A549 (cell line): ENCODE results near the gene PXK. TPM values are rescaled to one million over a fixed set of nuclear protein-coding genes. Genes with fewer than 3 reads are reported as not detected.

Source experiments
- ATAC-seq, 2 experiments: fragments of 200-7000 bp in 1 of 2; fragments of >200 bp in 1 of 2; cut with Nextera tagmentation in 1 of 2; cut with Tn5 transposase in 1 of 2; 3 replicates each; pipeline versions ENCODE4 v1.8.0 to v1.9.1; 2018 to 2020; ENCODE audit warnings: mild to moderate bottlenecking in 1 of 2, moderate library complexity in 1 of 2
- CTCF ChIA-PET: fragments of 300-600 bp; sonication (Branson Sonifier 250); formaldehyde crosslinking; extraction: SDS; loops from one replicate; lab custom pipeline; 2021; ENCODE audit warnings: antibody characterized with exemption, inconsistent platforms; lab: Yijun Ruan, JAX
- POLR2A ChIA-PET: fragments of 350-600 bp; formaldehyde crosslinking; extraction: SDS; loops from one replicate; lab custom pipeline; 2021; ENCODE audit warnings: antibody characterized with exemption, inconsistent platforms; lab: Yijun Ruan, JAX
- DNase-seq, 2 experiments: peaks; one replicate each; pipeline versions ENCODE4 v3.0.0 to v3.0.0-alpha.2; 2011 to 2016; ENCODE audit warnings: low read depth in 1 of 2, low spot score in 1 of 2
- FAIRE-seq: peaks from 2 replicates; lab custom pipeline; 2011; peaks lifted over from hg19 to GRCh38; lab: Jason Lieb, UNC
- H3K27ac ChIP-seq, 2 experiments: fragments of >200 bp; sonication (Bioruptor Twin); formaldehyde crosslinking; 3 replicates each; pipeline ENCODE4 v1.5.1; 2016 to 2017
- H3K4me1 ChIP-seq: fragments of >200 bp; sonication (Bioruptor Twin); formaldehyde crosslinking; 3 replicates; pipeline ENCODE4 v1.6.1; 2016
- H3K4me2 ChIP-seq: fragments of >200 bp; sonication (Bioruptor Twin); formaldehyde crosslinking; 3 replicates; pipeline ENCODE4 v1.6.1; 2016
- H3K4me3 ChIP-seq: fragments of >200 bp; sonication (Bioruptor Twin); formaldehyde crosslinking; 3 replicates; pipeline ENCODE4 v1.5.1; 2016
- H3K9me3 ChIP-seq: fragments of >200 bp; sonication (Bioruptor Twin); formaldehyde crosslinking; 3 replicates; pipeline ENCODE4 v1.6.1; 2016
- BHLHE40 ChIP-seq: IDR thresholded peaks from 2 replicates; pipeline ENCODE4 v1.6.1; 2012; ENCODE audit warnings: low read depth, low read length, inconsistent platforms
- CBX8 ChIP-seq: fragments of 200-600 bp; sonication (generic); IDR thresholded peaks from 2 replicates; pipeline ENCODE4 v1.6.1; 2016
- CEBPB ChIP-seq, 2 experiments: fragments of >200 bp in 1 of 2; sonication (Bioruptor Twin) in 1 of 2; formaldehyde crosslinking in 1 of 2; IDR thresholded peaks; 2 replicates each; pipeline ENCODE4 v1.6.1; 2012 to 2016
- CHD2 ChIP-seq: fragments of 150-350 bp; IDR thresholded peaks from 2 replicates; pipeline ENCODE4 v1.6.1; 2014; ENCODE audit warnings: low read length; ENCODE audit not compliant: partially characterized antibody
- CHD4 ChIP-seq: fragments of 200-600 bp; sonication (generic); IDR thresholded peaks from 2 replicates; pipeline ENCODE4 v1.6.1; 2016; ENCODE audit warnings: antibody characterized with exemption, mild to moderate bottlenecking, borderline replicate concordance
- CTCF ChIP-seq: fragments of >200 bp; sonication (Bioruptor Twin); formaldehyde crosslinking; IDR thresholded peaks from 3 replicates; pipeline ENCODE4 v1.5.1; 2016
- FOSL2 ChIP-seq, 2 experiments: fragments of 450-650 bp in 1 of 2; fragments of >200 bp in 1 of 2; sonication (Bioruptor Twin) in 1 of 2; formaldehyde crosslinking; IDR thresholded peaks; 2 replicates each; pipeline versions ENCODE4 v1.5.0 to v1.6.1; 2016 to 2020; ENCODE audit warnings: mild to moderate bottlenecking in 1 of 2, moderate library complexity in 1 of 2
- HES2 ChIP-seq: fragments of >200 bp; sonication (Bioruptor Twin); formaldehyde crosslinking; IDR thresholded peaks from 2 replicates; pipeline ENCODE4 v1.6.1; 2016
- HMGXB4 ChIP-seq: fragments of 250-450 bp; sonication (Bioruptor Pico); IDR thresholded peaks from 2 replicates; pipeline ENCODE4 v1.5.0; 2021; ENCODE audit warnings: mild to moderate bottlenecking, moderate library complexity, borderline replicate concordance
- HOXB5 ChIP-seq: fragments of 250-450 bp; sonication (Bioruptor Pico); IDR thresholded peaks from 2 replicates; pipeline ENCODE4 v1.5.0; 2020; ENCODE audit warnings: mild to moderate bottlenecking, moderate library complexity
- JUN ChIP-seq, 2 experiments: fragments of >200 bp; sonication (Bioruptor Twin); formaldehyde crosslinking; IDR thresholded peaks; 2 replicates in 1 of 2; 3 replicates in 1 of 2; pipeline ENCODE4 v1.6.1; 2016 to 2017
- KDM1A ChIP-seq: fragments of 200-600 bp; sonication (generic); IDR thresholded peaks from 2 replicates; pipeline ENCODE4 v1.6.1; 2016; ENCODE audit warnings: low read depth, mild to moderate bottlenecking
- MAFK ChIP-seq: fragments of 450-650 bp; IDR thresholded peaks from 2 replicates; pipeline ENCODE4 v1.6.1; 2014; ENCODE audit not compliant: partially characterized antibody
- MAZ ChIP-seq: fragments of 150-350 bp; IDR thresholded peaks from 2 replicates; pipeline ENCODE4 v1.6.1; 2014; ENCODE audit warnings: antibody characterized with exemption, low read depth, low read length, borderline replicate concordance
- MYC ChIP-seq: IDR thresholded peaks from 2 replicates; pipeline ENCODE4 v1.6.1; 2012; ENCODE audit warnings: mild to moderate bottlenecking, inconsistent platforms, low read length, improper control_type of control experiment, borderline replicate concordance
- NFE2L2 ChIP-seq: fragments of 150-350 bp; conservative IDR thresholded peaks from 2 replicates; pipeline ENCODE4 v1.6.1; 2014; ENCODE audit warnings: low read length
- NR3C1 ChIP-seq: fragments of >200 bp; sonication (Bioruptor Twin); formaldehyde crosslinking; IDR thresholded peaks from 3 replicates; pipeline ENCODE4 v1.6.1; 2017
- PHF8 ChIP-seq: fragments of 200-600 bp; sonication (generic); IDR thresholded peaks from 2 replicates; pipeline ENCODE4 v1.6.1; 2016; ENCODE audit warnings: low read depth, mild to moderate bottlenecking, antibody characterized with exemption, moderate library complexity, borderline replicate concordance
- POLR2A ChIP-seq: IDR thresholded peaks from 2 replicates; pipeline ENCODE4 v1.6.1; 2012; ENCODE audit warnings: mild to moderate bottlenecking, low read length
- POLR2AphosphoS2 ChIP-seq: conservative IDR thresholded peaks from 2 replicates; pipeline ENCODE4 v1.6.1; 2012; ENCODE audit warnings: low read length, improper control_type of control experiment, inconsistent platforms
- RAD21 ChIP-seq, 2 experiments: fragments of >200 bp in 1 of 2; sonication (Bioruptor Twin) in 1 of 2; formaldehyde crosslinking in 1 of 2; IDR thresholded peaks in 1 of 2; conservative IDR thresholded peaks in 1 of 2; 2 replicates in 1 of 2; 3 replicates in 1 of 2; pipeline ENCODE4 v1.6.1; 2012 to 2018; ENCODE audit warnings: inconsistent platforms in 1 of 2
- RFX5 ChIP-seq: fragments of 450-650 bp; IDR thresholded peaks from 2 replicates; pipeline ENCODE4 v1.7.1; 2014; ENCODE audit warnings: antibody characterized with exemption, mild to moderate bottlenecking, moderate library complexity
- SMC3 ChIP-seq: fragments of >200 bp; sonication (Bioruptor Twin); formaldehyde crosslinking; IDR thresholded peaks from 3 replicates; pipeline ENCODE4 v1.6.1; 2018; ENCODE audit warnings: inconsistent platforms
- TFCP2L1 ChIP-seq: fragments of 250-450 bp; sonication (Bioruptor Pico); IDR thresholded peaks from 2 replicates; pipeline ENCODE4 v1.5.0; 2021; ENCODE audit warnings: mild to moderate bottlenecking
- ZSCAN20 ChIP-seq: fragments of 250-450 bp; sonication (Bioruptor Pico); IDR thresholded peaks from 2 replicates; pipeline ENCODE4 v1.8.0; 2022; ENCODE audit warnings: mild to moderate bottlenecking, moderate library complexity
- WGBS: methylation state at CpG from one replicate; pipeline ENCODE4 v1.1.6; 2017; ENCODE audit errors: missing lambda C conversion rate; 5-methylcytosine and 5-hydroxymethylcytosine counted together
- polyA plus RNA-seq, 4 experiments: library from polyadenylated mRNA; depleted of rRNA in 3 of 4; stranded (reverse); fragments of >200 nt; fragmentation: RNase III in 1 of 4; extraction: RNeasy Plus Mini Kit Qiagen cat#74134 plus additional on column Dnase treatment in 1 of 4; gene quantifications; 2 replicates in 3 of 4; 3 replicates in 1 of 4; pipeline ENCODE4 v1.2.3, GENCODE V29; 2011 to 2017

PXK gene
- polyA plus RNA-seq, 2 of the 4 experiments (the other 2 are of a cell fraction) = 4.4 to 10.5 TPM

GRCh38 chr3:58462829-58463180, 130.1 kb downstream of the PXK start:
- CTCF ChIA-PET = no interaction called here
- FAIRE-seq = no peak
- TF ChIP-seq RFX5 (no peak), MAZ (no peak), HOXB5 (CRISPR knock-in tag) (no peak), FOSL2 (IDR thresholded peaks at IDR 0.05) (no peak), FOSL2 (CRISPR knock-in tag; IDR thresholded peaks at IDR 0.05) (no peak), POLR2A (no peak), CBX8 (no peak), ZSCAN20 (CRISPR knock-in tag) (no peak), BHLHE40 (no peak), CHD4 (no peak), RAD21 (conservative IDR thresholded peaks at IDR 0.05 in 1 of 2, IDR thresholded peaks at IDR 0.05 in 1 of 2) (no peak), TFCP2L1 (CRISPR knock-in tag) (no peak), CHD2 (no peak), NR3C1 (no peak), HES2 (no peak), JUN (IDR thresholded peaks at IDR 0.05) (no peak), KDM1A (no peak)

GRCh38 chr3:58463181-58463941, 130.7 kb downstream of the PXK start:
- peak overlapping the region; percentile 68 to 75 for H3K27ac ChIP-seq
- H3K4me1 ChIP-seq = peaks cover 20% of the 10 kb centered on the region; the same call in 2 of the 3 replicates
- TF ChIP-seq MYC = no peak
- TF ChIP-seq PHF8 = no peak
- TF ChIP-seq RAD21 (conservative IDR thresholded peaks at IDR 0.05 in 1 of 2, IDR thresholded peaks at IDR 0.05 in 1 of 2) = peak; percentile 76 to 79
- peak; percentile 81 for TF ChIP-seq CTCF
- TF ChIP-seq HMGXB4 (CRISPR knock-in tag) = no peak
- no peak for TF ChIP-seq MAFK
- TF ChIP-seq FOSL2 (IDR thresholded peaks at IDR 0.05) = no peak
- TF ChIP-seq FOSL2 (CRISPR knock-in tag; IDR thresholded peaks at IDR 0.05) = peak; percentile 63
- no peak for TF ChIP-seq NFE2L2
- peak; percentile 33 to 70; a peak in 2 of 4 replicates for TF ChIP-seq CEBPB (IDR thresholded peaks at IDR 0.05)
- no peak for TF ChIP-seq POLR2AphosphoS2
- peak in 1 of 2 experiments; percentile 22; a peak in 1 of 5 replicates for TF ChIP-seq JUN (IDR thresholded peaks at IDR 0.05)
- peak; percentile 75 for TF ChIP-seq SMC3
- TF ChIP-seq, all 56 proteins: peak for 6
- WGBS = 6% methylated on average over 18 of the region's 18 CpGs
- peak; percentile 98 for ATAC-seq
- DNase-seq = peak; percentile 86 to 87
- ChIA-PET CTCF (interaction anchor here (0.6 to 3.0 kb wide), 29 partner anchors 10 to 260 kb away, joined by 3 to 24 read pairs (median 4); partner anchors contain the start of gene KCTD6), POLR2A (no interaction called here)
- Histone ChIP-seq H3K4me2 (peak overlapping the region; percentile 79), H3K9me3 (no peaks in the 10 kb centered on the region), H3K4me3 (peak overlapping the region; percentile 21; the same call in 1 of the 3 replicates)
- no peak for FAIRE-seq

More at GRCh38 chr3:58462829-58463180, 130.1 kb downstream of the PXK start:
- peak overlapping the region; percentile 79 for H3K4me2 ChIP-seq
- WGBS = 58% methylated on average over 4 of the region's 4 CpGs
- ATAC-seq = peak; percentile 30 to 60; a peak in 4 of 6 replicates
- no peak overlapping the region for H3K4me3 ChIP-seq
- H3K9me3 ChIP-seq = no peaks in the 10 kb centered on the region
- no peak for DNase-seq
- peak overlapping the region; percentile 68 to 75; a peak in 5 of 6 replicates for H3K27ac ChIP-seq
- peaks cover 20% of the 10 kb centered on the region; the same call in 2 of the 3 replicates for H3K4me1 ChIP-seq
- POLR2A ChIA-PET = no interaction called here
